ENCODE measurements around the gene SYT11. TPM values are rescaled to one million over a fixed set of nuclear protein-coding genes. Genes with fewer than 3 reads are reported as not detected.

SYT11 gene
- polyA plus RNA-seq, 2 of the 4 experiments (the other 2 are of a cell fraction), result 2.5 to 2.8 TPM

- ATAC-seq, result no peak
- CTCF ChIA-PET, result no interaction called here
- POLR2A ChIA-PET, result no interaction called here
- FAIRE-seq, result no peak
- Histone ChIP-seq H3K27ac (no peak overlapping the region), H3K4me1 (no peaks in the 10 kb centered on the region), H3K9me3 (no peaks in the 10 kb centered on the region), H3K4me3 (no peak overlapping the region), H3K4me2 (no peak overlapping the region)
- no peak for DNase-seq (ENCODE audit: low read depth in 1 of 2, low spot score in 1 of 2)
- WGBS (ENCODE audit: missing lambda C conversion rate), result 88% methylated on average over 4 of the region's 4 CpGs
- TF ChIP-seq, protein P1, sequence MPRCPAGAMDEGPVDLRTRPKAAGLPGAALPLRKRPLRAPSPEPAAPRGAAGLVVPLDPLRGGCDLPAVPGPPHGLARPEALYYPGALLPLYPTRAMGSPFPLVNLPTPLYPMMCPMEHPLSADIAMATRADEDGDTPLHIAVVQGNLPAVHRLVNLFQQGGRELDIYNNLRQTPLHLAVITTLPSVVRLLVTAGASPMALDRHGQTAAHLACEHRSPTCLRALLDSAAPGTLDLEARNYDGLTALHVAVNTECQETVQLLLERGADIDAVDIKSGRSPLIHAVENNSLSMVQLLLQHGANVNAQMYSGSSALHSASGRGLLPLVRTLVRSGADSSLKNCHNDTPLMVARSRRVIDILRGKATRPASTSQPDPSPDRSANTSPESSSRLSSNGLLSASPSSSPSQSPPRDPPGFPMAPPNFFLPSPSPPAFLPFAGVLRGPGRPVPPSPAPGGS (IDR thresholded peaks at IDR 0.05), result no peak
- TF ChIP-seq MAZ (IDR thresholded peaks at IDR 0.05; ENCODE audit: borderline replicate concordance, low read depth, low read length), result no peak
- TF ChIP-seq HOXB5 (CRISPR knock-in tag; IDR thresholded peaks at IDR 0.05), result no peak
- TF ChIP-seq HMGXB4 (CRISPR knock-in tag; IDR thresholded peaks at IDR 0.05; ENCODE audit: borderline replicate concordance), result no peak
- no peak for TF ChIP-seq NPAS2 (CRISPR knock-in tag; IDR thresholded peaks at IDR 0.05; ENCODE audit: borderline replicate concordance)
- no peak for TF ChIP-seq KDM5A (IDR thresholded peaks at IDR 0.05)
- TF ChIP-seq HDAC2 (IDR thresholded peaks at IDR 0.05), result no peak
- TF ChIP-seq RCOR1 (IDR thresholded peaks at IDR 0.05; ENCODE audit: low read depth, low read length), result no peak
- TF ChIP-seq ELK1 (IDR thresholded peaks at IDR 0.05; ENCODE audit: low read depth, low read length), result no peak
- TF ChIP-seq HOXB13 (CRISPR knock-in tag; IDR thresholded peaks at IDR 0.05; ENCODE audit: low read depth), result no peak
- TF ChIP-seq SMC3 (IDR thresholded peaks at IDR 0.05), result no peak
- no peak for TF ChIP-seq EHMT2 (IDR thresholded peaks at IDR 0.05; ENCODE audit: low read depth)
- no peak for TF ChIP-seq CHD2 (IDR thresholded peaks at IDR 0.05; ENCODE audit: low read length, partially characterized antibody)
- TF ChIP-seq NFE2L2 (conservative IDR thresholded peaks at IDR 0.05; ENCODE audit: low read length), result no peak
- TF ChIP-seq FOSB (CRISPR knock-in tag; IDR thresholded peaks at IDR 0.05), result no peak
- TF ChIP-seq TFCP2L1 (CRISPR knock-in tag; IDR thresholded peaks at IDR 0.05), result no peak
- TF ChIP-seq RAD21 (conservative IDR thresholded peaks at IDR 0.05 in 1 of 2, IDR thresholded peaks at IDR 0.05 in 1 of 2), result no peak
These were observed 31.9 kb upstream of the SYT11 start for GRCh38 chr1:155827450-155827849.

DNA sequence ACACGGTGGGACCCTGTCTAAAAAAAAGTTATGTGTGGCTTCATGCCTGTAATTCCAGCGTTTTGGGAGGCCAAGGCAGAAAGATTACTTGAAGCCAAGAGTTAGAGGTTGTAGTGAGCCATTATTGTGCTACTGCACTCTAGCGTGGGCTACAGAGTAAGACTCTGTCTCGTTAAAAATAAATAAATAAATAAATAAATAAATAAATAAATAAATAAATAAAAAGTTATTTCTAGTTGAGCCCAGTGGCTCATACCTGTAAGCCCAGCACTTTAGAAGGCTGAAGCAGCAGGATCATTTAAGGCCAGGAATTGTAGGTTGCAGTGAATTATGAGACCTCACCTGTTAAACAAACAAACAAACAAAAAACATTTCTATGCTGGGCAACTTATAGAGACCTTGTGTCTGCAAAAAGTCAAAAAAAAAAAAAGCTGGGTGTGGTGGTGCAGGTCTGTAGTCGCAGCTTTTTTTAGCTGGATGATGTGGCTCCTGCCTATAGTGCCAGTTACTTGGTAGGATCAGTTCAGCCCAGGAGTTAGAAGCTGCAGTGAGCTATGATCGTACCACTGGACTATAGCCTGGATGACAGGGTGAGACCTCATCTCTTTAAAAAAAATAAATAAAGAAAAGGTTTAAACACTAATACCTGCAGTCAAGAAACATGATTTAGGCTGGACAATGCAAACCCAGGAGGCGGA is 27.9 kb upstream of the SYT11 start:
- TF ChIP-seq HMGXB4 (CRISPR knock-in tag; IDR thresholded peaks at IDR 0.05; ENCODE audit: borderline replicate concordance) (no peak), E2F6 (IDR thresholded peaks at IDR 0.05; ENCODE audit: borderline replicate concordance, low read depth) (no peak), ZC3H11A (IDR thresholded peaks at IDR 0.05) (peak; percentile 89)
- DNase-seq (ENCODE audit: low read depth in 1 of 2, low spot score in 1 of 2), result no peak
- Histone ChIP-seq H3K27ac (no peak overlapping the region), H3K4me2 (no peak overlapping the region), H3K4me1 (peaks cover 7% of the 10 kb centered on the region; the same call in 2 of the 3 replicates), H3K4me3 (no peak overlapping the region), H3K9me3 (no peaks in the 10 kb centered on the region)
- no peak for FAIRE-seq
- CTCF ChIA-PET, result interaction anchor here (2.0 kb wide), 1 partner anchor 15 kb away, joined by 8 read pairs; no protein-coding TSS in a partner anchor
- ATAC-seq, result no peak
- WGBS (ENCODE audit: missing lambda C conversion rate), result 93% methylated on average over 7 of the region's 7 CpGs
- POLR2A ChIA-PET, result no interaction called here

All from A549 (cell line).